ENCODE results near the gene ETV6. TPM values are rescaled to one million over a fixed set of nuclear protein-coding genes. Genes with fewer than 3 reads are reported as not detected.

Gene ETV6
- total and polyA plus RNA-seq, 2 of the 8 experiments (the other 6 are each of a cell fraction or from before 2014, with no cell fraction given) = 5.5 to 23.9 TPM

GRCh38 chr12:11694528-11694927 lies 45.1 kb downstream of the ETV6 start:
- no peak overlapping the region for H2AK5ac ChIP-seq (ENCODE audit: low read depth, low read length)
- H3K9ac ChIP-seq (replicated peaks in 1 of 4; ENCODE audit: extremely low read depth in 1 of 4, low read depth in 3 of 4, low read length in 3 of 4) = no peak overlapping the region
- H3K56ac ChIP-seq (replicated peaks; ENCODE audit: insufficient read length, low read depth, low read length) = no peak overlapping the region
- H3K4ac ChIP-seq (replicated peaks; ENCODE audit: insufficient read length, low read depth, low read length) = no peak overlapping the region
- H4K8ac ChIP-seq (ENCODE audit: extremely low read depth, insufficient read depth, low read length) = no peak overlapping the region
- peaks cover 0 to 8% of the 10 kb centered on the region in 2 experiments; a peak in 2 of 4 replicates for H3K79me2 ChIP-seq (ENCODE audit: control insufficient read depth in 1 of 2, insufficient read depth in 2 of 2, low read length in 2 of 2)
- H3K36me3 ChIP-seq (ENCODE audit: control insufficient read depth in 2 of 4, insufficient read depth in 4 of 4, low read length in 3 of 4) = no peaks in the 10 kb centered on the region
- H4K20me1 ChIP-seq (replicated peaks in 1 of 2; ENCODE audit: control insufficient read depth in 1 of 2, insufficient read depth in 2 of 2, low read length in 2 of 2) = peaks cover 0 to 5% of the 10 kb centered on the region in 2 experiments
- POLR2A ChIA-PET (ENCODE audit: partially characterized antibody) = interaction anchor here (1.0 to 1.2 kb wide), 2 partner anchors 10 to 44 kb away, joined by 3 read pairs; no protein-coding TSS in a partner anchor
- no peak overlapping the region for H3K18ac ChIP-seq (ENCODE audit: extremely low read depth, low read length)
- H3K4me2 ChIP-seq (ENCODE audit: insufficient read depth in 1 of 2, low read depth in 2 of 2, low read length in 2 of 2) = no peak overlapping the region
- H3K79me1 ChIP-seq (ENCODE audit: low read depth, low read length) = peaks cover 3% of the 10 kb centered on the region; the same call in 1 of the 2 replicates
- no peak overlapping the region for H2BK20ac ChIP-seq (ENCODE audit: low read length)
- H2BK12ac ChIP-seq (ENCODE audit: low read depth, low read length) = no peak overlapping the region
- H3K23ac ChIP-seq (ENCODE audit: insufficient read length) = no peak overlapping the region
- FAIRE-seq (no peak), DNase-seq (ENCODE audit: low read depth in 1 of 2, low spot score in 2 of 2) (no peak)
- H3K14ac ChIP-seq (ENCODE audit: insufficient read length) = no peak overlapping the region
- CTCF ChIA-PET (ENCODE audit: partially characterized antibody) = no interaction called here
- H4K5ac ChIP-seq (ENCODE audit: insufficient read length, low read depth, low read length) = no peak overlapping the region
- H3K4me3 ChIP-seq (ENCODE audit: extremely low read depth in 1 of 4, insufficient read depth in 2 of 4, low read depth in 3 of 4, low read length in 4 of 4) = no peak overlapping the region
- H3K27me3 ChIP-seq (replicated peaks in 1 of 4; ENCODE audit: control insufficient read depth in 3 of 4, extremely low read depth in 1 of 4, insufficient read depth in 3 of 4, low read length in 3 of 4) = no peaks in the 10 kb centered on the region
- no peak overlapping the region for H2AFZ ChIP-seq (ENCODE audit: low read length)
- H2BK120ac ChIP-seq (replicated peaks; ENCODE audit: low read depth, low read length) = no peak overlapping the region
- peaks cover 0 to 2% (median 0%) of the 10 kb centered on the region in 4 experiments; a peak in 1 of 7 replicates for H3K4me1 ChIP-seq (replicated peaks in 1 of 4; ENCODE audit: control insufficient read depth in 3 of 4, insufficient read depth in 4 of 4, low read length in 3 of 4)
- no peaks in the 10 kb centered on the region for H3K23me2 ChIP-seq (ENCODE audit: low read depth, low read length)
- H2BK15ac ChIP-seq (ENCODE audit: low read length) = no peak overlapping the region
- 72% methylated on average over 5 of the region's 5 CpGs; no CpG with 5 or more reads in 1 of the 2 experiments for WGBS, 2 experiments (ENCODE audit: extremely low coverage in 1 of 2, insufficient coverage in 1 of 2, insufficient read length in 1 of 2, insufficient replicate concordance in 2 of 2, low coverage in 1 of 2, low lambda C conversion rate in 2 of 2, missing lambda C conversion rate in 1 of 2)
- no peak overlapping the region for H3K27ac ChIP-seq (ENCODE audit: low read depth, low read length)
- no peak overlapping the region for H4K91ac ChIP-seq (replicated peaks; ENCODE audit: insufficient read length, low read length)
- H2BK5ac ChIP-seq (ENCODE audit: low read depth, low read length) = no peak overlapping the region
- no peaks in the 10 kb centered on the region for H3K9me3 ChIP-seq (ENCODE audit: insufficient read depth in 2 of 2, low read depth in 1 of 2, low read length in 1 of 2)
- TF ChIP-seq USF2 (IDR thresholded peaks at IDR 0.05; ENCODE audit: low read length) (no peak), SAP30 (IDR thresholded peaks at IDR 0.05; ENCODE audit: insufficient read depth, insufficient replicate concordance, low read length) (no peak), YY1 (IDR thresholded peaks at IDR 0.05; ENCODE audit: low read depth, low read length) (no peak), HDAC2 (IDR thresholded peaks at IDR 0.05; ENCODE audit: borderline replicate concordance in 1 of 2, low read depth in 2 of 2, low read length in 2 of 2) (no peak), KDM5A (IDR thresholded peaks at IDR 0.05; ENCODE audit: low read length) (no peak), CEBPB (IDR thresholded peaks at IDR 0.05; ENCODE audit: low read depth, low read length) (no peak), TBP (IDR thresholded peaks at IDR 0.05; ENCODE audit: low read depth, low read length) (no peak), ASH2L (IDR thresholded peaks at IDR 0.05; ENCODE audit: low read length) (no peak), CREB1 (IDR thresholded peaks at IDR 0.05) (no peak), POU5F1 (IDR thresholded peaks at IDR 0.05; ENCODE audit: low read depth, low read length) (no peak), SP2 (IDR thresholded peaks at IDR 0.05; ENCODE audit: low read length) (no peak), ATF2 (IDR thresholded peaks at IDR 0.05; ENCODE audit: low read length) (no peak)

Measured in H1 (cell line).